ENCODE results near the gene NCOA7. TPM values are rescaled to one million over a fixed set of nuclear protein-coding genes. Genes with fewer than 3 reads are reported as not detected.
A peak's percentile ranks its signal among the peaks of the same experiment; 100 is the strongest.

NCOA7 gene
- total and polyA plus RNA-seq, 10 of the 15 experiments (the other 5 are each of a cell fraction or from before 2014, with no cell fraction given), result 18.9 to 50.3 (median 34.2) TPM

DNA sequence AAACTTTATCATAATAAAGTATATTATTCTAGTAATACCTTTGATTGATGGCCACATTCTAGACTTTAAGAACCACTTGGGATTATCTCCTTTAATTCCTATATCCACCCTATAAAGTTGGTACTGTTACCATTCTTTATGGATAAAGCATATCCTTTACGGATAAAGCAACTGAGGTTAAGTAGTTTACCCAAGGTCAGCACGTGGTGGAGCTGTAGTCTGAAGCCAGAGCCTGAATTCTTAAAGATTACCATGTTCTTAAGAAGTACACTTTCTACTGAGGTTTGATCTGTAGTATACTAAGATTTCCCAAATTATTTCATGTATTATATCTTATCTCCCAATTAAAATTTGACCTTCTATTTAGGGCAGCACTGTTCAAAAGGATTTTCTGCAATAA lies 3.0 kb upstream of the NCOA7 start:
- SMC1A ChIA-PET (ENCODE audit: uncharacterized antibody, unreplicated experiment), result interaction anchor here (0.9 to 12.8 kb wide), 9 partner anchors 8 to 186 kb away, joined by 3 to 161 read pairs (median 16); partner anchors contain the start of gene HINT3
- Histone ChIP-seq H3K36me3 (ENCODE audit: control insufficient read depth in 2 of 2, insufficient read depth in 2 of 2, low read length in 1 of 2) (no peaks in the 10 kb centered on the region), H3K79me2 (ENCODE audit: control insufficient read depth, insufficient read depth, low read length) (peaks cover 26% of the 10 kb centered on the region), H3K9ac (ENCODE audit: control insufficient read depth, insufficient read depth, low read length) (no peak overlapping the region), H3K27ac (ENCODE audit: control insufficient read depth, insufficient read depth) (no peak overlapping the region), H2AFZ (ENCODE audit: control insufficient read depth, low read depth, low read length) (no peak overlapping the region), H3K4me3 (no peak overlapping the region), H3K4me2 (ENCODE audit: control insufficient read depth, insufficient read depth) (no peak overlapping the region), H4K20me1 (ENCODE audit: control insufficient read depth, insufficient read depth) (no peaks in the 10 kb centered on the region), H3K27me3 (replicated peaks in 1 of 2; ENCODE audit: control insufficient read depth in 2 of 2, insufficient read depth in 2 of 2, low read length in 1 of 2) (no peaks in the 10 kb centered on the region), H3K9me3 (replicated peaks; ENCODE audit: control insufficient read depth, insufficient read depth, low read length) (no peaks in the 10 kb centered on the region), H3K4me1 (ENCODE audit: control insufficient read depth, insufficient read depth, low read length) (peaks cover 14% of the 10 kb centered on the region)
- POLR2A ChIA-PET, result interaction anchor here (5.8 kb wide), 1 partner anchor 21 kb away, joined by 79 read pairs; no protein-coding TSS in a partner anchor
- intact Hi-C loops (cut with micrococcal nuclease; ENCODE audit: unreplicated experiment), result no loop called here
- RAD21 ChIA-PET (ENCODE audit: unreplicated experiment), result interaction anchor here (0.6 to 4.5 kb wide), 3 partner anchors 169 to 839 kb away, joined by 3 to 91 read pairs (median 28); partner anchors contain the start of gene HINT3
- BruUV-seq (replicated peaks), result no TSS peak
- 45% methylated on average over 2 of the region's 2 CpGs for WGBS (ENCODE audit: insufficient coverage, insufficient replicate concordance, low lambda C conversion rate, missing lambda C conversion rate)
- in situ Hi-C loops (cut with MboI), result loop anchor here (5.0 to 25.0 kb wide), 2 partner anchors 170 to 1500 kb away; partner anchors contain the start of gene HINT3
- DNase-seq (ENCODE audit: low read depth, low spot score), result no peak
- no peak for FAIRE-seq
- no peak for TF ChIP-seq EZH2 (IDR thresholded peaks at IDR 0.05; ENCODE audit: borderline replicate concordance, control insufficient read depth, low read depth, low read length)
- TF ChIP-seq, protein P1, sequence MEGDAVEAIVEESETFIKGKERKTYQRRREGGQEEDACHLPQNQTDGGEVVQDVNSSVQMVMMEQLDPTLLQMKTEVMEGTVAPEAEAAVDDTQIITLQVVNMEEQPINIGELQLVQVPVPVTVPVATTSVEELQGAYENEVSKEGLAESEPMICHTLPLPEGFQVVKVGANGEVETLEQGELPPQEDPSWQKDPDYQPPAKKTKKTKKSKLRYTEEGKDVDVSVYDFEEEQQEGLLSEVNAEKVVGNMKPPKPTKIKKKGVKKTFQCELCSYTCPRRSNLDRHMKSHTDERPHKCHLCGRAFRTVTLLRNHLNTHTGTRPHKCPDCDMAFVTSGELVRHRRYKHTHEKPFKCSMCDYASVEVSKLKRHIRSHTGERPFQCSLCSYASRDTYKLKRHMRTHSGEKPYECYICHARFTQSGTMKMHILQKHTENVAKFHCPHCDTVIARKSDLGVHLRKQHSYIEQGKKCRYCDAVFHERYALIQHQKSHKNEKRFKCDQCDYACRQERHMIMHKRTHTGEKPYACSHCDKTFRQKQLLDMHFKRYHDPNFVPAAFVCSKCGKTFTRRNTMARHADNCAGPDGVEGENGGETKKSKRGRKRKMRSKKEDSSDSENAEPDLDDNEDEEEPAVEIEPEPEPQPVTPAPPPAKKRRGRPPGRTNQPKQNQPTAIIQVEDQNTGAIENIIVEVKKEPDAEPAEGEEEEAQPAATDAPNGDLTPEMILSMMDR (IDR thresholded peaks at IDR 0.05 in 2 of 3, conservative IDR thresholded peaks at IDR 0.05 in 1 of 3; ENCODE audit: control insufficient read depth in 2 of 3, extremely low read depth in 1 of 3, insufficient read depth in 1 of 3, low read depth in 3 of 3, low read length in 3 of 3), result peak in 2 of 3 experiments; percentile 21 to 36; a peak in 3 of 6 replicates
- peak; percentile 70 for TF ChIP-seq RAD21 (IDR thresholded peaks at IDR 0.05; ENCODE audit: insufficient read depth, low read depth, low read length)
- TF ChIP-seq SMC3 (IDR thresholded peaks at IDR 0.05; ENCODE audit: borderline replicate concordance, low read length), result peak; percentile 31; the same call in 1 of the 2 replicates
- CTCF ChIA-PET, result interaction anchor here (0.9 to 23.8 kb wide), 5 partner anchors 21 to 187 kb away, joined by 3 to 505 read pairs (median 57); partner anchors contain the start of gene HINT3
- ATAC-seq, result no peak

All from GM12878 (cell line).